Calu3 (cell line): Measurements from ENCODE around the gene AMIGO2. TPM values are rescaled to one million over a fixed set of nuclear protein-coding genes. Genes with fewer than 3 reads are reported as not detected.

Experiments used
- BruUV-seq: library from RNA; stranded (reverse); fragments of 400-500 nt; replicated peaks from 2 replicates; lab custom pipeline; 2021; lab: Mats Ljungman, UMichigan
- CTCF ChIA-PET: fragments of 300-600 bp; sonication (Branson Sonifier 250); formaldehyde crosslinking; loops from one replicate; lab custom pipeline; 2022; ENCODE audit warnings: antibody characterized with exemption; lab: Charles Lee
- DNase-seq: peaks from one replicate; pipeline ENCODE4 v3.0.0; 2022
- H3K27ac Mint-ChIP-seq: one replicate; pipeline ENCODE4 v1.8.0; 2022; ENCODE audit warnings: mixed read lengths; ENCODE audit not compliant: unreplicated experiment
- H3K27me3 Mint-ChIP-seq: one replicate; pipeline ENCODE4 v1.8.0; 2022; ENCODE audit warnings: mixed read lengths; ENCODE audit not compliant: unreplicated experiment
- H3K36me3 Mint-ChIP-seq: one replicate; pipeline ENCODE4 v1.8.0; 2022; ENCODE audit warnings: mild to moderate bottlenecking, moderate library complexity, mixed read lengths; ENCODE audit not compliant: insufficient read depth, unreplicated experiment
- H3K4me1 Mint-ChIP-seq: one replicate; pipeline ENCODE4 v1.8.0; 2022; ENCODE audit warnings: mild to moderate bottlenecking, low read depth, mixed read lengths; ENCODE audit not compliant: unreplicated experiment
- H3K4me3 Mint-ChIP-seq: one replicate; pipeline ENCODE4 v1.8.0; 2022; ENCODE audit warnings: mild to moderate bottlenecking, low read depth, moderate library complexity, mixed read lengths; ENCODE audit not compliant: unreplicated experiment
- H3K9me3 Mint-ChIP-seq: one replicate; pipeline ENCODE4 v1.8.0; 2022; ENCODE audit warnings: low read depth, mixed read lengths; ENCODE audit not compliant: unreplicated experiment
- CTCF ChIP-seq: fragments of 200-600 bp; IDR thresholded peaks from one replicate; pipeline ENCODE4 v1.8.0; 2022; ENCODE audit warnings: antibody characterized with exemption; ENCODE audit not compliant: unreplicated experiment
- intact Hi-C: fragments of 100-400 bp; cut with micrococcal nuclease; formaldehyde crosslinking; loops from one replicate; pipeline ENCODE4 v1.10.0; 2022; ENCODE audit not compliant: unreplicated experiment
- total RNA-seq: library from RNA; stranded (reverse); gene quantifications from 2 replicates; pipeline ENCODE4 v1.2.3, GENCODE V29; 2022

AMIGO2 gene
- total RNA-seq, 1 experiment from 2014 or later: 66.2 TPM

- Mint-ChIP-seq H3K4me1 (peaks cover 18% of the 10 kb centered on the region), H3K4me3 (no peak overlapping the region), H3K27ac (peak overlapping the region; percentile 42), H3K27me3 (no peaks in the 10 kb centered on the region), H3K9me3 (no peaks in the 10 kb centered on the region), H3K36me3 (no peaks in the 10 kb centered on the region)
- BruUV-seq: no TSS peak
- no peak for DNase-seq
- no peak for TF ChIP-seq CTCF
- intact Hi-C loops: no loop called here
- CTCF ChIA-PET: no interaction called here
Measured at GRCh38 chr12:47091009-47091408, 11.2 kb upstream of the AMIGO2 start.

GRCh38 chr12:47088021-47088944, 8.5 kb upstream of the AMIGO2 start:
- H3K27ac Mint-ChIP-seq: no peak overlapping the region
- intact Hi-C loops: no loop called here
- CTCF ChIA-PET: interaction anchor here (0.7 kb wide), 1 partner anchor 351 kb away, joined by 3 read pairs; no protein-coding TSS in a partner anchor

GRCh38 chr12:47087088-47087688, 7.4 kb upstream of the AMIGO2 start:
- Mint-ChIP-seq H3K9me3 (no peaks in the 10 kb centered on the region), H3K36me3 (peaks cover 13% of the 10 kb centered on the region), H3K4me1 (peaks cover 36% of the 10 kb centered on the region), H3K27me3 (no peaks in the 10 kb centered on the region), H3K4me3 (no peak overlapping the region), H3K27ac (peak overlapping the region; percentile 90)
- CTCF ChIA-PET: interaction anchor here (2.9 kb wide), 1 partner anchor 9 kb away, joined by 8 read pairs; no protein-coding TSS in a partner anchor
- no peak for TF ChIP-seq CTCF
- no peak for DNase-seq
- intact Hi-C loops: no loop called here
- no TSS peak for BruUV-seq

More at GRCh38 chr12:47088021-47088944, 8.5 kb upstream of the AMIGO2 start:
- Mint-ChIP-seq H3K27me3 (no peaks in the 10 kb centered on the region), H3K9me3 (no peaks in the 10 kb centered on the region), H3K4me3 (no peak overlapping the region), H3K36me3 (peaks cover 5% of the 10 kb centered on the region), H3K4me1 (peaks cover 25% of the 10 kb centered on the region)
- TF ChIP-seq CTCF: no peak
- BruUV-seq: no TSS peak
- no peak for DNase-seq

GRCh38 chr12:47085815-47086252, 6.1 kb upstream of the AMIGO2 start:
- Mint-ChIP-seq H3K4me1 (peaks cover 46% of the 10 kb centered on the region), H3K4me3 (no peak overlapping the region), H3K27ac (peak overlapping the region; percentile 90), H3K27me3 (no peaks in the 10 kb centered on the region), H3K9me3 (no peaks in the 10 kb centered on the region), H3K36me3 (peaks cover 19% of the 10 kb centered on the region)
- CTCF ChIA-PET: interaction anchor here (1.3 to 2.9 kb wide), 2 partner anchors 10 to 190 kb away, joined by 8 to 9 read pairs; no protein-coding TSS in a partner anchor
- intact Hi-C loops: no loop called here
- peak; percentile 38 for DNase-seq
- TF ChIP-seq CTCF: no peak
- no TSS peak for BruUV-seq
